Neural crest cell (in vitro differentiated cells): ENCODE measurements around the gene METTL25B. TPM values are rescaled to one million over a fixed set of nuclear protein-coding genes. Genes with fewer than 3 reads are reported as not detected.

Source experiments
- DNase-seq: peaks from one replicate; pipeline ENCODE4 v3.0.0; 2021; ENCODE audit warnings: low read depth, mixed read lengths, low spot score
- H3K27ac Mint-ChIP-seq: one replicate; pipeline ENCODE4 v1.8.0; 2021; ENCODE audit warnings: mild to moderate bottlenecking, mixed read lengths; ENCODE audit not compliant: unreplicated experiment
- H3K27me3 Mint-ChIP-seq: 2 replicates; pipeline ENCODE4 v1.8.0; 2021; ENCODE audit warnings: low read depth, mild to moderate bottlenecking, mixed read lengths
- H3K36me3 Mint-ChIP-seq: 2 replicates; pipeline ENCODE4 v1.8.0; 2021; ENCODE audit warnings: low read depth, mild to moderate bottlenecking, mixed read lengths
- H3K4me1 Mint-ChIP-seq: 2 replicates; pipeline ENCODE4 v1.8.0; 2021; ENCODE audit warnings: mixed read lengths
- H3K4me3 Mint-ChIP-seq: one replicate; pipeline ENCODE4 v1.8.0; 2021; ENCODE audit warnings: mild to moderate bottlenecking, mixed read lengths
- H3K9me3 Mint-ChIP-seq: 2 replicates; pipeline ENCODE4 v1.8.0; 2021; ENCODE audit warnings: mixed read lengths
- CTCF ChIP-seq: fragments of 200-600 bp; sonication (generic); conservative IDR thresholded peaks from 2 replicates; pipeline ENCODE4 v1.5.0; 2021; ENCODE audit warnings: antibody characterized with exemption, mild to moderate bottlenecking
- total RNA-seq: library from RNA; stranded (reverse); gene quantifications from 2 replicates; pipeline ENCODE4 v1.2.1, GENCODE V29; 2021

Gene METTL25B
- total RNA-seq, 1 donor from 2014 or later, result 33.0 TPM

- peak overlapping the region; percentile 19 for H3K27ac Mint-ChIP-seq
- H3K27me3 Mint-ChIP-seq, result peaks cover 5% of the 10 kb centered on the region
- DNase-seq, result no peak
- H3K4me1 Mint-ChIP-seq, result peaks cover 47% of the 10 kb centered on the region
- peaks cover 9% of the 10 kb centered on the region for H3K36me3 Mint-ChIP-seq
- no peak for TF ChIP-seq CTCF
- peak overlapping the region; percentile 49 for H3K4me3 Mint-ChIP-seq
- H3K9me3 Mint-ChIP-seq, result no peaks in the 10 kb centered on the region
Measured at GRCh38 chr1:156712626-156713025, 15.6 kb upstream of the METTL25B start.

GRCh38 chr1:156714830-156715229 lies 13.4 kb upstream of the METTL25B start:
- DNase-seq, result no peak
- no peak for TF ChIP-seq CTCF
- Mint-ChIP-seq H3K4me1 (peaks cover 25% of the 10 kb centered on the region), H3K27ac (no peak overlapping the region), H3K36me3 (peaks cover 9% of the 10 kb centered on the region), H3K27me3 (no peaks in the 10 kb centered on the region), H3K4me3 (peak overlapping the region; percentile 7), H3K9me3 (no peaks in the 10 kb centered on the region)

- Mint-ChIP-seq H3K4me1 (peaks cover 17% of the 10 kb centered on the region), H3K4me3 (peak overlapping the region; percentile 1), H3K9me3 (no peaks in the 10 kb centered on the region), H3K36me3 (peaks cover 9% of the 10 kb centered on the region), H3K27ac (no peak overlapping the region), H3K27me3 (no peaks in the 10 kb centered on the region)
- no peak for TF ChIP-seq CTCF
- DNase-seq, result no peak
Measured at GRCh38 chr1:156717351-156717750, 10.9 kb upstream of the METTL25B start.

GRCh38 chr1:156721131-156721530 lies 7.1 kb upstream of the METTL25B start:
- no peak overlapping the region for H3K4me3 Mint-ChIP-seq
- no peak for DNase-seq
- peaks cover 8% of the 10 kb centered on the region for H3K36me3 Mint-ChIP-seq
- H3K9me3 Mint-ChIP-seq, result no peaks in the 10 kb centered on the region
- H3K27ac Mint-ChIP-seq, result no peak overlapping the region
- no peak for TF ChIP-seq CTCF
- H3K27me3 Mint-ChIP-seq, result no peaks in the 10 kb centered on the region
- H3K4me1 Mint-ChIP-seq, result peaks cover 16% of the 10 kb centered on the region

- H3K9me3 Mint-ChIP-seq, result no peaks in the 10 kb centered on the region
- no peak overlapping the region for H3K4me3 Mint-ChIP-seq
- H3K4me1 Mint-ChIP-seq, result peaks cover 16% of the 10 kb centered on the region
- no peak for DNase-seq
- no peaks in the 10 kb centered on the region for H3K27me3 Mint-ChIP-seq
- peaks cover 7% of the 10 kb centered on the region for H3K36me3 Mint-ChIP-seq
- no peak for TF ChIP-seq CTCF
- no peak overlapping the region for H3K27ac Mint-ChIP-seq
Measured at GRCh38 chr1:156721535-156721934, 6.7 kb upstream of the METTL25B start.
